HFFc6 (cell line): ENCODE data around the gene KCNIP4. TPM values are rescaled to one million over a fixed set of nuclear protein-coding genes. Genes with fewer than 3 reads are reported as not detected.
A peak's percentile ranks its signal among the peaks of the same experiment; 100 is the strongest.

Experiments
- DNase-seq: peaks from one replicate; pipeline ENCODE4 v3.0.0-alpha.2; 2018
- H3K27ac Mint-ChIP-seq: 2 replicates; pipeline ENCODE4 v1.8.0; 2020; ENCODE audit warnings: mild to moderate bottlenecking, mixed read lengths
- H3K27me3 Mint-ChIP-seq: 2 replicates; pipeline ENCODE4 v1.8.0; 2021; ENCODE audit warnings: mild to moderate bottlenecking, moderate library complexity, mixed read lengths; ENCODE audit not compliant: insufficient read depth
- H3K36me3 Mint-ChIP-seq: 2 replicates; pipeline ENCODE4 v1.8.0; 2021; ENCODE audit warnings: low read depth, mixed read lengths
- H3K4me1 Mint-ChIP-seq: 2 replicates; pipeline ENCODE4 v1.8.0; 2020; ENCODE audit warnings: low read depth, mixed read lengths
- H3K4me3 Mint-ChIP-seq: 2 replicates; pipeline ENCODE4 v1.8.0; 2020; ENCODE audit warnings: mild to moderate bottlenecking, moderate library complexity, mixed read lengths
- H3K9me3 Mint-ChIP-seq: 2 replicates; pipeline ENCODE4 v1.8.0; 2020; ENCODE audit warnings: mild to moderate bottlenecking, mixed read lengths
- total RNA-seq, 6 experiments: library from RNA; stranded (reverse); fragmentation: NEBNext Ultra II Directional; extraction: Animal tissue kit (Norgen Biotek cat#: 25700); gene quantifications; 2 replicates in 1 of 6; 3 replicates in 5 of 6; pipeline ENCODE4 v1.2.3, GENCODE V29; 2021
- TF ChIP-seq, protein P1 (sequence below): fragments of 200-600 bp; sonication (generic); IDR thresholded peaks from 2 replicates; pipeline ENCODE4 v1.5.0; 2021; ENCODE audit warnings: antibody characterized with exemption, mild to moderate bottlenecking

Gene KCNIP4
- total RNA-seq, 6 experiments from 2014 or later, result not detected

GRCh38 chr4:21775703-21776102 is 172.9 kb downstream of the KCNIP4 start:
- no peaks in the 10 kb centered on the region for H3K9me3 Mint-ChIP-seq
- peaks cover 17% of the 10 kb centered on the region for H3K27me3 Mint-ChIP-seq
- no peaks in the 10 kb centered on the region for H3K36me3 Mint-ChIP-seq
- no peak for DNase-seq
- TF ChIP-seq, protein P1, sequence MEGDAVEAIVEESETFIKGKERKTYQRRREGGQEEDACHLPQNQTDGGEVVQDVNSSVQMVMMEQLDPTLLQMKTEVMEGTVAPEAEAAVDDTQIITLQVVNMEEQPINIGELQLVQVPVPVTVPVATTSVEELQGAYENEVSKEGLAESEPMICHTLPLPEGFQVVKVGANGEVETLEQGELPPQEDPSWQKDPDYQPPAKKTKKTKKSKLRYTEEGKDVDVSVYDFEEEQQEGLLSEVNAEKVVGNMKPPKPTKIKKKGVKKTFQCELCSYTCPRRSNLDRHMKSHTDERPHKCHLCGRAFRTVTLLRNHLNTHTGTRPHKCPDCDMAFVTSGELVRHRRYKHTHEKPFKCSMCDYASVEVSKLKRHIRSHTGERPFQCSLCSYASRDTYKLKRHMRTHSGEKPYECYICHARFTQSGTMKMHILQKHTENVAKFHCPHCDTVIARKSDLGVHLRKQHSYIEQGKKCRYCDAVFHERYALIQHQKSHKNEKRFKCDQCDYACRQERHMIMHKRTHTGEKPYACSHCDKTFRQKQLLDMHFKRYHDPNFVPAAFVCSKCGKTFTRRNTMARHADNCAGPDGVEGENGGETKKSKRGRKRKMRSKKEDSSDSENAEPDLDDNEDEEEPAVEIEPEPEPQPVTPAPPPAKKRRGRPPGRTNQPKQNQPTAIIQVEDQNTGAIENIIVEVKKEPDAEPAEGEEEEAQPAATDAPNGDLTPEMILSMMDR, result no peak
- H3K27ac Mint-ChIP-seq, result no peak overlapping the region
- peaks cover 6% of the 10 kb centered on the region for H3K4me1 Mint-ChIP-seq
- H3K4me3 Mint-ChIP-seq, result no peak overlapping the region

DNA sequence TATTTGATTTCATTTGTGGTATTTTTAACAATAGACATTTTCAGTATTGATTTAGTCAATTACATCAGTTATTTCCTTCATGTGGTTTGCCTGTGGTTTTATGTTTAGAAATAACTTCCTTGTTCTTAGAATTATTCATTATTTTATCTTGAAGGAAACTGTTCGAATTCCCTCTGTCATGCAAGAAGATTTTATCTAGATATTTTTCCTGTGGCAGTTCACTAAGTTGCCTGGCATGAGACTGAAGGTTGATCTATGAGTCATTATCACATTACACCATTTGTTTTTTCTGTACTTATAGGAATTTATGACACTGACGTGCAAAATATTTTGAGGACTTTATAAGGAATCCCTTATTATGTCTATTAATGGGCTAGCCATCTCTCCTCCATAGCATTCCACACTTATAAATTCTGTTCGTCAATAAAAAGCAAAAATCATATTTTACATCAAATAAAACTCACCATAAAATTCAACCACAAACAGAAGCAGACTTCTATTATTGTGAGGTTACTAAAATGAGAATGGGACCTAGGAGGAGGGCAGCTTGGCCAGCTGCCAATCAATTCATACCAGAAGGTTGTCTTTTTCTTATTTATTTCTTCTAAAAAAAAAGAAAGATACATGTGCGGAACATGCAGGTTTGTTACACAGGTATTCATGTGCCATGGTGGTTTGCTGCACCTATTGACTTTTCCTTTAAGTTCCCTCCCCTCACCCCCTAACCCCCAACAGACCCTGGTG is 179.0 kb downstream of the KCNIP4 start:
- no peaks in the 10 kb centered on the region for H3K9me3 Mint-ChIP-seq
- DNase-seq, result peak; percentile 76
- H3K36me3 Mint-ChIP-seq, result no peaks in the 10 kb centered on the region
- peaks cover 19% of the 10 kb centered on the region for H3K4me1 Mint-ChIP-seq
- peak overlapping the region; percentile 49 for H3K27ac Mint-ChIP-seq
- TF ChIP-seq, protein P1, result no peak
- H3K4me3 Mint-ChIP-seq, result peak overlapping the region; percentile 32; the same call in 1 of the 2 replicates
- H3K27me3 Mint-ChIP-seq, result peaks cover 10% of the 10 kb centered on the region

GRCh38 chr4:21768349-21769310 is 179.9 kb downstream of the KCNIP4 start:
- TF ChIP-seq, protein P1, result peak; percentile 95
- H3K36me3 Mint-ChIP-seq, result no peaks in the 10 kb centered on the region
- no peak overlapping the region for H3K4me3 Mint-ChIP-seq
- H3K4me1 Mint-ChIP-seq, result peaks cover 19% of the 10 kb centered on the region
- H3K9me3 Mint-ChIP-seq, result no peaks in the 10 kb centered on the region
- peaks cover 10% of the 10 kb centered on the region for H3K27me3 Mint-ChIP-seq
- H3K27ac Mint-ChIP-seq, result no peak overlapping the region
- peak; percentile 45 for DNase-seq

GRCh38 chr4:21765810-21766407 is 182.7 kb downstream of the KCNIP4 start:
- DNase-seq, result peak; percentile 32

DNA sequence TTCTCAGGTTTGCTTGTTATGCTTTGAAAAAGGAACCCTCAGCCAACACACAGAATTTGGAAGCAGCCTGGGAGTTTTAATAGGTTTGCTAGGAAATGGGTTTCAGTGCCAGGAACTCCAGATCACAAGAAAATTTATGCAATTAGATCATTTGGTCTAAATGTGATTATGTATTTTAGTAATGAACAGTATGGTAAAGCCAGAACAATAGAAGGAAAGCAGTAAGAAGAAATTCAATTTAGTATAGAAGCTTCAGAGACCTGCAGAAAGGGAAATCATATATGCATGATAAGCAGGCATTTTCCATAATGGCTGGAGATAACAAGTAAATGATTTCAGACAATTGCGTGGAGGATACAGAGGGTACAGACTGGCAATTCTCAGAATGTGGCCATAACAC is 184.7 kb downstream of the KCNIP4 start:
- H3K36me3 Mint-ChIP-seq, result no peaks in the 10 kb centered on the region
- H3K9me3 Mint-ChIP-seq, result no peaks in the 10 kb centered on the region
- H3K4me1 Mint-ChIP-seq, result peaks cover 8% of the 10 kb centered on the region
- no peak for DNase-seq
- H3K27me3 Mint-ChIP-seq, result peaks cover 3% of the 10 kb centered on the region
- TF ChIP-seq, protein P1, result no peak
- no peak overlapping the region for H3K4me3 Mint-ChIP-seq
- H3K27ac Mint-ChIP-seq, result no peak overlapping the region

More at GRCh38 chr4:21765810-21766407, 182.7 kb downstream of the KCNIP4 start:
- Mint-ChIP-seq H3K27ac (no peak overlapping the region), H3K36me3 (no peaks in the 10 kb centered on the region), H3K4me1 (peaks cover 19% of the 10 kb centered on the region), H3K9me3 (no peaks in the 10 kb centered on the region), H3K4me3 (no peak overlapping the region), H3K27me3 (peaks cover 3% of the 10 kb centered on the region)
- TF ChIP-seq, protein P1, result peak; percentile 91
